ENCODE measurements around the gene PRRX2. TPM values are rescaled to one million over a fixed set of nuclear protein-coding genes. Genes with fewer than 3 reads are reported as not detected.

Gene PRRX2
- total RNA-seq, 2 donors from 2014 or later, result not detected

DNA sequence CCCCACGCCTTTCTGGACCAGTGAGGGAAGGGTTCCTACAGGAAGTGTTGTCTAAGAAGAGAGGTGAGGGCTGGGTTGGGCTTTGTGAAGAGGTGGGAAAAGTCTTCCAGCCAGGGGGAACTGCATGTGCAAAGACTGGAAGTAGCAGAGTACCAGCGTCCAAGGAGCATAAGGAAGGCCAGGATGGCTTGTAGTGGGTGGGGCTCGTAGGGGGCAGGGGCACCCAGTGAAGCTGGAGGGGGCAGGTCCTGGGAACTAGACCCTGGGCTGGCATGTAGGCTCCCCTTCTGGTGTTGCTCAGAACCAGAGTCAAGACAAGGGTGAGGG is 20.4 kb downstream of the PRRX2 start:
- DNase-seq (ENCODE audit: low spot score) (no peak), ATAC-seq (no peak)

GRCh38 chr9:129686736-129687135 is 21.3 kb downstream of the PRRX2 start:
- Mint-ChIP-seq H3K27me3 (no peaks in the 10 kb centered on the region), H3K27ac (no peak overlapping the region), H3K4me1 (ENCODE audit: low read depth in 2 of 2) (no peaks in the 10 kb centered on the region), H3K9me3 (no peaks in the 10 kb centered on the region), H3K36me3 (no peaks in the 10 kb centered on the region), H3K4me3 (no peak overlapping the region)
- ATAC-seq, result no peak
- DNase-seq (ENCODE audit: low spot score), result no peak

More for the DNA sequence above, 20.4 kb downstream of the PRRX2 start:
- no peaks in the 10 kb centered on the region for H3K4me1 Mint-ChIP-seq (ENCODE audit: low read depth in 2 of 2)
- no peak overlapping the region for H3K4me3 Mint-ChIP-seq
- H3K27me3 Mint-ChIP-seq, result no peaks in the 10 kb centered on the region
- no peak overlapping the region for H3K27ac Mint-ChIP-seq
- no peaks in the 10 kb centered on the region for H3K36me3 Mint-ChIP-seq
- H3K9me3 Mint-ChIP-seq, result no peaks in the 10 kb centered on the region

DNA sequence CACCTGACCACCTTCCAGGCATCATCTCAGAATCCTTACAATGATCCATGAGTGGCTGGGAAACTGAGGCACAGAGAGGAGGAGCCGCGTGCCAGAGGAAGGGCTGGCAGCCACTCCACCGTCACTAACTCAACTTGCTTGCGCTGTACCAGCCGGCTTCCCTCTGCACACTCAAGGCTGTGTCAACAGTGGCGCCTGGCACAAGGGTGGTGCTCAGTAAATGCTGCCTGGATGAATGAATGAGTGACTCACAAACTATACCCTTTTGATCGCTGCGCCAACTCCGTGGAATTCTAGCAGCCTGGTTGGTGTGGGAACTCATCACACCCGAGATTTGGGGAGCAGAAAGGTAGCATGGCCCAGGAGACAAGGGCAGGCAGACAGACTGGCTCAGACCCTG is 21.9 kb downstream of the PRRX2 start:
- H3K9me3 Mint-ChIP-seq, result no peaks in the 10 kb centered on the region
- H3K27ac Mint-ChIP-seq, result no peak overlapping the region
- no peak overlapping the region for H3K4me3 Mint-ChIP-seq
- no peak for ATAC-seq
- no peaks in the 10 kb centered on the region for H3K4me1 Mint-ChIP-seq (ENCODE audit: low read depth in 2 of 2)
- no peaks in the 10 kb centered on the region for H3K36me3 Mint-ChIP-seq
- no peaks in the 10 kb centered on the region for H3K27me3 Mint-ChIP-seq
- DNase-seq (ENCODE audit: low spot score), result no peak

- Mint-ChIP-seq H3K27me3 (no peaks in the 10 kb centered on the region), H3K27ac (no peak overlapping the region), H3K4me3 (no peak overlapping the region), H3K4me1 (ENCODE audit: low read depth in 2 of 2) (no peaks in the 10 kb centered on the region), H3K36me3 (no peaks in the 10 kb centered on the region), H3K9me3 (no peaks in the 10 kb centered on the region)
- DNase-seq (ENCODE audit: low spot score) (no peak), ATAC-seq (no peak)
Measured at GRCh38 chr9:129688285-129689043, 23.0 kb downstream of the PRRX2 start.

- Mint-ChIP-seq H3K36me3 (no peaks in the 10 kb centered on the region), H3K27ac (no peak overlapping the region), H3K4me3 (no peak overlapping the region), H3K9me3 (no peaks in the 10 kb centered on the region), H3K27me3 (peaks cover 7 to 17% of the 10 kb centered on the region in 2 donors), H3K4me1 (ENCODE audit: low read depth in 2 of 2) (peaks cover 0 to 3% of the 10 kb centered on the region in 2 donors)
- DNase-seq (ENCODE audit: low spot score) (no peak), ATAC-seq (no peak)
Measured at GRCh38 chr9:129692534-129692933, 27.1 kb downstream of the PRRX2 start.

DNA sequence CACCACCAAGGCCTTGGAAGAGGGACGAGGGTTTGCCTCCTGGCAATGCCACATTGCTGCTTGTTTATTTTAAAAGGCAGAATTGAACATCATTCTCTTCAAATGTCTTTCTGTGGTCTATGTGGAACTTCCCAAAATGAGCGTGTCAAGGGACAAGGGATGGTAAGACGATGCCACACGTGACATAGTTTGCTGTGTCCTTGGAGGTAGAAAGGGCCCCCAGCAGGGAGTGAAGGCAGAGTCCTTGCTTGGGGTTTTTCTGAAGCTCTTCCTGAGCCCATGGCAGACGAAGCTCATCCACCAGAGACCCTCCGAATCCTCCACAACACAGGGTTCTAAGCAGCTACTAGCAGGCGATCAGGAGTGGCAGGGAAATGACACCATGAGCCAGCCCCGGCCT is 28.3 kb downstream of the PRRX2 start:
- Mint-ChIP-seq H3K27ac (no peak overlapping the region), H3K27me3 (peaks cover 7 to 17% of the 10 kb centered on the region in 2 donors), H3K9me3 (no peaks in the 10 kb centered on the region), H3K4me3 (no peak overlapping the region), H3K36me3 (no peaks in the 10 kb centered on the region), H3K4me1 (ENCODE audit: low read depth in 2 of 2) (peaks cover 0 to 3% of the 10 kb centered on the region in 2 donors)
- DNase-seq (ENCODE audit: low spot score) (no peak), ATAC-seq (no peak)

GRCh38 chr9:129694243-129694646 is 28.8 kb downstream of the PRRX2 start:
- H3K9me3 Mint-ChIP-seq, result no peaks in the 10 kb centered on the region
- H3K27me3 Mint-ChIP-seq, result peaks cover 7 to 17% of the 10 kb centered on the region in 2 donors
- H3K36me3 Mint-ChIP-seq, result no peaks in the 10 kb centered on the region
- ATAC-seq (no peak), DNase-seq (ENCODE audit: low spot score) (no peak)
- H3K4me3 Mint-ChIP-seq, result no peak overlapping the region
- no peak overlapping the region for H3K27ac Mint-ChIP-seq
- peaks cover 0 to 3% of the 10 kb centered on the region in 2 donors for H3K4me1 Mint-ChIP-seq (ENCODE audit: low read depth in 2 of 2)

- H3K4me1 Mint-ChIP-seq (ENCODE audit: low read depth in 2 of 2), result peaks cover 0 to 3% of the 10 kb centered on the region in 2 donors
- ATAC-seq (no peak), DNase-seq (ENCODE audit: low spot score) (no peak)
- H3K27me3 Mint-ChIP-seq, result peaks cover 7 to 22% of the 10 kb centered on the region in 2 donors
- H3K9me3 Mint-ChIP-seq, result no peaks in the 10 kb centered on the region
- no peak overlapping the region for H3K4me3 Mint-ChIP-seq
- no peaks in the 10 kb centered on the region for H3K36me3 Mint-ChIP-seq
- no peak overlapping the region for H3K27ac Mint-ChIP-seq
Measured at GRCh38 chr9:129695870-129696269, 30.4 kb downstream of the PRRX2 start.

DNA sequence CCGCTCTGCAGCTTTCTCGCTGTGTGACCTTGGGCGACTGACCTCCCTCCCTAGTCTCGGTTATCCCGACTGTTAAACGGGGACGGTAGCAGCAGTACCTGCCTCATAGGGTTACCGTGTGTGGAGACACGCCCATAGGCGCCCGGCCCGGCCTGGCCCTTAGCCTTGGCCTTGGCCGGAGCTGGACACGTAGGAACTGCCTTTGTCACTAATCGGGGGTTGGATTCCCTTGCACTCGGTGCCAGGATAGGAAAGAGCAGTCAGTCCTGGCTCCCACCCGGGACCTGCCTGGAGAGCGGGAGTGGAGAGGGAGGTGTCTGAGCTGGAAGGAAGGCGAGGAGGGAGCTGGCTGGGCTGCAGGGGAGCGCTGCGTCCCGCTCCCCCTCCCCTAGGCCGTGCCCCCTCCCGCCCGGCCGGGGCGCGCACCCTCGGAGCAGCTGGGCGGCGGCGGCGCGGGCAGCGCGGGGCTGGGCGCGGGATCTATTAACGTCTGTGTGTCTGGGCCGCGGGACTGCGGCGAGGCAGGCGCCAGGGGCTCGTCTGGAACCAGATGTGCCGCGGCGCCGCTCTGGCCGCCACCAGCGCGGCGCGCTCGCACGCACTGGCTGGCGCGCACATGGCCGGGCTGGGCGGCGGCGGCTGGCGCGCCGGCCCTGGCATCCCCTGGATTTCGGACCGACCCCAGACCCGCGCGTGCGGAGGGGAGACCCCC is 31.7 kb downstream of the PRRX2 start:
- Mint-ChIP-seq H3K4me3 (peak overlapping the region; percentile 44), H3K9me3 (no peaks in the 10 kb centered on the region), H3K4me1 (ENCODE audit: low read depth in 2 of 2) (peaks cover 0 to 3% of the 10 kb centered on the region in 2 donors), H3K36me3 (no peaks in the 10 kb centered on the region), H3K27ac (no peak overlapping the region), H3K27me3 (peaks cover 7 to 24% of the 10 kb centered on the region in 2 donors)
- ATAC-seq (peak in 1 of 2 donors; percentile 14), DNase-seq (ENCODE audit: low spot score) (no peak)

DNA sequence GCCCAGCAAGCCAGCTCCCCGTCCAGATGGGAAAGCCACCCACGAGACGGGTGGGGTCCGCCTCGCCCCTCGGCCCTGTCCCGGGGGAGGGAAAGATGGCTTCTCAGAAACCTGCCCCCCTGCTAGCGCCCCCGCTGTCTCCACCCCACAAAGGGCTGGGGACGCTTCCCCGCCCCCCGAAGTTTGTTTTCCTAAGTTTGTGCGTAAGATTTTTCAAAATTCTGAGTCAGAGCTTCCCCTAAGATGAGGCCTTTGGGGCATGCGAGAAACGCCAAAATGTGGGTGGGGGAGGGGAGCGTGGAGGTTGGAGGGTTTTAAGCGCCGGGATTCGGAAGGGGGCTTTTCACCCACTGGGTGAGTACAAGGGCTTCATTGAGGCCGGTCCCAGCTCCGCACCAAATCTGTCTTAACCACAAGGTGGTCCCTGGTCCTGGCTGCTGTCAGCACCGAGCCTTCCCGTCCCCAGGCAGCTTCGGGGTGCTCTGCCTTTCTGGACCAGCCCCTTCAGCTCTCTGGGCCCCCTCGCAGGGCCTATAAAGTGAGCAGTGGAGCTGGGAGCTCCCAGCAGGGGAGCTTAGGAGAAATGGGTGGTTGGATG is 32.3 kb downstream of the PRRX2 start:
- Mint-ChIP-seq H3K27ac (no peak overlapping the region), H3K36me3 (no peaks in the 10 kb centered on the region), H3K27me3 (peaks cover 7 to 25% of the 10 kb centered on the region in 2 donors), H3K4me1 (ENCODE audit: low read depth in 2 of 2) (peaks cover 0 to 3% of the 10 kb centered on the region in 2 donors), H3K9me3 (no peaks in the 10 kb centered on the region), H3K4me3 (no peak overlapping the region)
- ATAC-seq, result no peak
- DNase-seq (ENCODE audit: low spot score), result no peak

GRCh38 chr9:129698254-129698757 is 32.9 kb downstream of the PRRX2 start:
- Mint-ChIP-seq H3K4me3 (no peak overlapping the region), H3K4me1 (ENCODE audit: low read depth in 2 of 2) (peaks cover 0 to 3% of the 10 kb centered on the region in 2 donors), H3K27ac (no peak overlapping the region), H3K27me3 (peaks cover 7 to 27% of the 10 kb centered on the region in 2 donors), H3K9me3 (no peaks in the 10 kb centered on the region), H3K36me3 (no peaks in the 10 kb centered on the region)
- DNase-seq (ENCODE audit: low spot score), result no peak
- no peak for ATAC-seq

GRCh38 chr9:129701054-129701453 is 35.6 kb downstream of the PRRX2 start:
- no peak for DNase-seq (ENCODE audit: low spot score)
- Mint-ChIP-seq H3K36me3 (no peaks in the 10 kb centered on the region), H3K27ac (no peak overlapping the region), H3K4me3 (no peak overlapping the region), H3K27me3 (peaks cover 1 to 13% of the 10 kb centered on the region in 2 donors), H3K9me3 (no peaks in the 10 kb centered on the region), H3K4me1 (ENCODE audit: low read depth in 2 of 2) (peaks cover 0 to 3% of the 10 kb centered on the region in 2 donors)
- no peak for ATAC-seq

DNA sequence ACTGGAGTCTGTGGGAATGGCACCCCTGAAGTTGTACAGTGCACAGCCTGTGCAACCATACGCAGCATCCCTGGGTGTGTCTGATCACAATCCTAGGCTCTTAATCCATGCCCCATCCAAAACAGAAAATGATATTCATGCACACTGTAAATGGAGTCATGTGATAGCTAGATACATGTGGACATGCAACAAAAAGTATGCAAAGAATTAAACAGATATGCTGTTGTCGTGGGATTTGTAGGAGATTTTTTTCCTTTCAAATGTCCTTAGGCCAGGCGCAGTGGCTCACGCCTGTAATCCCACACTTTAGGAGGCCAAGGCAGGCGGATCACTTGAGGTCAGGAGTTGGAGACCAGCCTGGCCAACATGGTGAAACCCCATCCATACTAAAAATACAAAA is 36.1 kb downstream of the PRRX2 start:
- no peak for DNase-seq (ENCODE audit: low spot score)
- Mint-ChIP-seq H3K27me3 (peaks cover 0 to 13% of the 10 kb centered on the region in 2 donors), H3K4me1 (ENCODE audit: low read depth in 2 of 2) (peaks cover 0 to 3% of the 10 kb centered on the region in 2 donors), H3K27ac (no peak overlapping the region), H3K9me3 (no peaks in the 10 kb centered on the region), H3K36me3 (no peaks in the 10 kb centered on the region), H3K4me3 (no peak overlapping the region)
- ATAC-seq, result no peak
